Aorta (tissue), 5 donors: ENCODE measurements around the gene IL33. TPM values are rescaled to one million over a fixed set of nuclear protein-coding genes. Genes with fewer than 3 reads are reported as not detected.

Experiments
- ATAC-seq: fragments of 200-7000 bp; cut with Tn5 transposase; one replicate; pipeline ENCODE4 v1.9.1; 2022; ENCODE audit warnings: moderate library complexity; ENCODE audit not compliant: low FRiP score
- DNase-seq, 2 donors: peaks; one replicate each; pipeline ENCODE4 v3.0.0-alpha.2; 2020
- H3K27ac ChIP-seq, 2 donors: one replicate each; pipeline ENCODE4 v1.5.1; 2013; ENCODE audit warnings: low read length in 2 of 2, mild to moderate bottlenecking in 2 of 2, moderate library complexity in 2 of 2, control low read depth in 1 of 2, inconsistent platforms in 1 of 2, low read depth in 1 of 2
- H3K27me3 ChIP-seq, 2 donors: one replicate each; pipeline ENCODE4 v1.6.1; 2013; ENCODE audit warnings: control low read depth in 1 of 2, low read length in 1 of 2, mild to moderate bottlenecking in 1 of 2, moderate library complexity in 1 of 2; ENCODE audit not compliant: insufficient read depth in 2 of 2, control insufficient read depth in 1 of 2
- H3K36me3 ChIP-seq, 2 donors: one replicate each; pipeline ENCODE4 v1.6.1; 2013; ENCODE audit warnings: control low read depth in 1 of 2, low read length in 1 of 2, mild to moderate bottlenecking in 1 of 2; ENCODE audit not compliant: insufficient read depth in 2 of 2, control insufficient read depth in 1 of 2
- H3K4me1 ChIP-seq, 2 donors: one replicate each; pipeline ENCODE4 v1.6.1; 2013; ENCODE audit warnings: low read length in 2 of 2, control low read depth in 1 of 2, mild to moderate bottlenecking in 1 of 2, moderate library complexity in 1 of 2; ENCODE audit not compliant: insufficient read depth in 2 of 2, control insufficient read depth in 1 of 2
- H3K4me3 ChIP-seq, 2 donors: one replicate each; pipeline ENCODE4 v1.5.1; 2013; ENCODE audit warnings: low read length in 2 of 2, control low read depth in 1 of 2, mild to moderate bottlenecking in 1 of 2
- H3K9me3 ChIP-seq: one replicate; pipeline ENCODE4 v1.6.1; 2013; ENCODE audit warnings: mild to moderate bottlenecking, low read length; ENCODE audit not compliant: control insufficient read depth
- WGBS, 2 donors: extraction: QIAGEN DNeasy Blood & Tissue Kit; methylation state at CpG; one replicate each; pipeline ENCODE4 v1.1.7; 2013; 5-methylcytosine and 5-hydroxymethylcytosine counted together
- intact Hi-C, 2 donors: fragments of 100-400 bp; cut with DNase I; formaldehyde crosslinking; loops; one replicate each; pipeline versions ENCODE4 v1.14.2 to v1.15.0; 2022
- polyA plus RNA-seq, 2 donors: library from polyadenylated mRNA; stranded (reverse); fragments of 200-250 nt; gene quantifications; one replicate each; pipeline ENCODE4 v1.2.3, GENCODE V29; 2013
- total RNA-seq, 2 donors: library from RNA; stranded (reverse); fragmentation: NEBNext Ultra II Directional; extraction: Animal tissue kit (Norgen Biotek cat#: 25700); gene quantifications; one replicate each; pipeline ENCODE4 v1.2.1, GENCODE V29; 2021
- donor health status: healthy with polysubstance abuse.
- donor health status: Bipolar disorder and iron deficiency.
- donor health status: DM: no; HTN: no; CAD: no.
- donor health status: DM: no; HTN: no; CAD: no.
- donor health status: DM: yes; HTN: yes; CAD: no.

IL33 gene
- total and polyA plus RNA-seq, 4 donors: 53.0 to 178 (median 103) TPM

DNA sequence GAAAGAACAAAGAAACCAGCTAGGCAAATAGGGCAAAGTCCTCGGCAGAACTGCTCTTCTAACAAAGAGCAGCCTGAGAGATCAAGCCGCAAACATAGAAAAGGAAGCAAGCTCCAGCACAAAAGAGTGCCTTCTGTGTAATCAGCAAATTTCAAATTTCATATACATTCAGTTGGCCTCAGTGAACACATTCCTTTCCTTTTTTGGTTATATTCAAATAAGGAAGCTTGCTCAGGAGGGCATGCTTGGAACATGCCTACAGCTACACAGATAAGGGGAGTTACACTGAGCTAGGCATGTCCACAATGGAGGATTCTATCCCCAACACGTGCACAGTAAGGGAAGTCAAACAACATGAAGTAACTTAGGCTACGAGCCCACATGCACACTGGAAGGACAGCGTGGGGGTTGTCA is 23.4 kb downstream of the IL33 start:
- 43 to 53% methylated on average over 5 of the region's 5 CpGs for WGBS, 2 donors
- Histone ChIP-seq H3K4me3 (no peak overlapping the region), H3K4me1 (peaks cover 0 to 2% of the 10 kb centered on the region in 2 donors), H3K36me3 (no peaks in the 10 kb centered on the region), H3K9me3 (no peaks in the 10 kb centered on the region), H3K27ac (no peak overlapping the region), H3K27me3 (peaks cover 0 to 1% of the 10 kb centered on the region in 2 donors)
- DNase-seq: no peak
- intact Hi-C loops: no loop called here
- no peak for ATAC-seq

DNA sequence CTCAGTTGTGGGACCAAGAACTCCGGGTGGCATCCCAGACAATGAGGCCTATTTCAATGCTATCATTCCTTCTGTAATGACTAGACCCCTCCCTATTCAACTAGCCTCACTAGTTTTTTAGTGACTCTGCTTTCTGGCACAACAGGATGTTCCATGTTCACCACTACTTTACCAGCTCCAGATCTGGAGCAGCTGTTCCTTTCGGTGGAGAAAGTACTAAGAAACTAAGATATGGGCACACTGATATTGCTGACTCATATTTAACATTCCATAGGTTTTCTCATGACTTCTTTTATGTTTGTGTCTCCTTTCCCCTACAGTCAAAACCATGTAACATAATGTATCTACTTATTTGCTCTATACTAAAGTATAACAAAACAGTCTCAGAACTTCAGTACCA is 24.1 kb downstream of the IL33 start:
- Histone ChIP-seq H3K4me3 (no peak overlapping the region), H3K27me3 (peaks cover 0 to 1% of the 10 kb centered on the region in 2 donors), H3K4me1 (no peaks in the 10 kb centered on the region), H3K27ac (no peak overlapping the region), H3K36me3 (no peaks in the 10 kb centered on the region), H3K9me3 (no peaks in the 10 kb centered on the region)
- DNase-seq (no peak), ATAC-seq (no peak)
- intact Hi-C loops: no loop called here
- 55 to 59% methylated on average over 2 of the region's 2 CpGs for WGBS, 2 donors

DNA sequence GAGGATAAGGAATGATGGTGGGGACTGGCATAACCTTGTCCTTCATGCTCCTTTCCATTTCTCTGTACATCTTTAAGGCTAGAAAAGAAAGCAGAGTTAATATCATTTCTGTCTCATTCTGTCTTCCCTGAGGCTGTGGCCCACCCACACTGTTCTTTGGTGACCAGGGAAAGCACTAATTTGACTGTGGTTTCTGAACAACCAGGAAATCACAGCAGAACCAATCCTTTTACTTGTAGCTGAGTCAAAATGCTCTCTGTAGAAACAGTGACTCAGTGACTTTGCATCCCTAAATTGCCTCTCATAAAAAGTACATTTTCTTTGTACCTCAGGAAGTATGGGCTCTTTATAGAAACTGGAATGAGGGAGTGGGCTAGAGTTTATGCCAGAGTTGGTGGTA is 28.1 kb downstream of the IL33 start:
- Histone ChIP-seq H3K27me3 (no peaks in the 10 kb centered on the region), H3K27ac (no peak overlapping the region), H3K36me3 (no peaks in the 10 kb centered on the region), H3K4me3 (no peak overlapping the region), H3K9me3 (no peaks in the 10 kb centered on the region), H3K4me1 (no peaks in the 10 kb centered on the region)
- ATAC-seq (no peak), DNase-seq (no peak)
- intact Hi-C loops: no loop called here

DNA sequence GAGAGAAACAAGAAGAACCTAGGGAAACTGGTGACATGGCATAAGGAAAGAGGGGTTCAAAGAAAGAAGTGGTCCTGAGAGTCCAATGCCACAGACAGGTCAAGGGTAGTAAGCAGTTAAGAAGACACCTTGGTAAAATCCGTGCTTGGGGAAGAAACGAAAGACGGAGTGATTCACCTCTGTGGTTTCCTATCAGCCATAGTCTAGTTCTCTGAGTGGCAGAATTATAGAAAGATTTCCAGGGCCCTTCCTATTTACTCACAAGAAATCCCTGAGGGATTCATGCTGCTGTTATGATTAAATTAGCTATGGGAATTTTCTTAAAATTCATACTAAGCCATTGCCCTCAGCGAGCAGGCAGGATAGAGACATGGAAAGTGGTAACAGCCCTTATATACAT is 31.7 kb downstream of the IL33 start:
- DNase-seq (no peak), ATAC-seq (no peak)
- Histone ChIP-seq H3K27ac (no peak overlapping the region), H3K4me1 (no peaks in the 10 kb centered on the region), H3K9me3 (no peaks in the 10 kb centered on the region), H3K36me3 (no peaks in the 10 kb centered on the region), H3K4me3 (no peak overlapping the region), H3K27me3 (no peaks in the 10 kb centered on the region)
- WGBS, 2 donors: 45 to 61% methylated on average over 4 of the region's 4 CpGs
- intact Hi-C loops: no loop called here

DNA sequence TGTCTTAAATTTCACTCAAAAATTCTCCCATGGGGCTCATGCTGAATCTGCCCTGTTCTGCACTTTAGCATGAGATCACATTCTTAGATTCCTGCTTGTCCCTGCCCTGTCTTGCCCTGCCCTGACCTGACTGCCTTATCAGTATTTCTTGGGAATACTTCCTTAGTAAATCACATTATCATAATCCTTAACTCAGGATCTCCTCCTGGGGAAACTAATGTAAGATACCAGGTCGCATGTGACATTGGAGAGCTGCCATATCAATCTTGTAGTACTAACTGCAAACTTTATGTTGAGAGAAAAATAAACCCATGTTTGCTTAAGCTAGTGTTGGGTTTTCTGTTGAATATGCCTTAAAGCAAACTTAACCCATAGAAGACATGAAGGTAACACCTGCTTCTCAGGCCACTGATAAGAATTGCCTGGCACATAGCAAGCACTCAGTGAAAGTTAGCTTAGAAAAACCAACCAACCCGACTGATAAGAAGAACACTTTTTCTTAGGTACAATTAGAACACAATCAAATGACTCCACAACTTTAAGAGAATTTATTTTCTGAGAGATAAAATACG is 53.3 kb downstream of the IL33 start:
- ATAC-seq (no peak), DNase-seq (no peak)
- Histone ChIP-seq H3K4me3 (no peak overlapping the region), H3K27ac (no peak overlapping the region), H3K27me3 (no peaks in the 10 kb centered on the region), H3K4me1 (peaks cover 2 to 9% of the 10 kb centered on the region in 2 donors), H3K9me3 (no peaks in the 10 kb centered on the region), H3K36me3 (no peaks in the 10 kb centered on the region)
- 36 to 39% methylated on average over 3 of the region's 3 CpGs for WGBS, 2 donors
- intact Hi-C loops: no loop called here

DNA sequence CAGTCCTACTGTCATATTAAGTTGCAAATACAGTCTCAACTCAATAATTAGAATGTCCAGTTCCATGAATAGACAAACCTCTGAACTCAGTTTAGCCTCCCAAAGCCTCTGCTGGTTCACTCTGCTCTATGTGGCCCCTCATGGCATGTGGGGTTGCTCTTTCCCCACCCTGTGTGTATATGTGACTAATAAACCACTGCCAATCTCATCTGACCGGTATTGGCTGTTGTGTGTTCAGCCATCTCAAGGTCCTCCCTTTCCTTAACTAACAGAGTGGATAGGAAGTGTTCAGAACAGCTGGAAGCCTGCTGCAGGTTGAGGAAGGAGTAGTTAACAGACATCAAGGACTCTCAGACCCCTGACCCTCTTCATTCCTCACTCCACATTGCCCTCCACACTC is 55.3 kb downstream of the IL33 start:
- Histone ChIP-seq H3K9me3 (no peaks in the 10 kb centered on the region), H3K36me3 (no peaks in the 10 kb centered on the region), H3K27me3 (no peaks in the 10 kb centered on the region), H3K27ac (no peak overlapping the region), H3K4me3 (no peak overlapping the region), H3K4me1 (peaks cover 2 to 9% of the 10 kb centered on the region in 2 donors)
- ATAC-seq (no peak), DNase-seq (no peak)
- WGBS, 2 donors: 80 to 82% methylated on average over 1 of the region's 1 CpG
- intact Hi-C loops: no loop called here

DNA sequence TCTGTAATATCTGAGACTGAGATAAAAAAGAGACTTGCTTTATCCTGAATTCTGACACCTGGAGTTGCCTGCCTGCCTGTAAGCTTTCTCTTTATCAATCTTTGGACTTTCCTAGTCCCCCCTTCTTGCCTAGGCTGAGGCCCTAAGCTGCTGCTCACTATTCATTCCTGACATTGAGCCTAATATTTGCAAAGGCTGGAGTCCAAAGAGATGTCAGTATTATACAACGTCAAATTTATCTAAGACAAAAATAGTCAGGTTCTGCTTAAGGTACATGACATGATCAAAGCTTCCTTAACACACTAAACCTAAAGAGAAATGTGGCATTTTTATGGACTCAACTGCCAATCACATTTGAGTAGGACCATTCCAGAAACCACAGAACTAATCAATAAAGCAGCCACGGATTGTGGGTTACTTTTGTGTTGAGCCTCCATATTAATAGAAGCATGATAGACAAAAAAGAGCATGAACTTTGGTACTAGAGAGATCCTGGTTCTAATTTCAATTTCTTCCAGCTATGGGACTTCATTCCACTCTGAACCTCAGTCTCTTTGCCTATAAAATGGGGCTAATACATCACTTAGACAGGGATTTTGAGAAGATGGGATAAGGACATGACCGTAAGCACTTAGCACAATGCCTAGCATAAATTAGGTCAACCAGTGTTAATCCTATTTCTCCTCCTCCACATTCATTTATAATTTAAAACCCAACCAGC is 56.1 kb downstream of the IL33 start:
- no peak for ATAC-seq
- intact Hi-C loops: no loop called here

DNA sequence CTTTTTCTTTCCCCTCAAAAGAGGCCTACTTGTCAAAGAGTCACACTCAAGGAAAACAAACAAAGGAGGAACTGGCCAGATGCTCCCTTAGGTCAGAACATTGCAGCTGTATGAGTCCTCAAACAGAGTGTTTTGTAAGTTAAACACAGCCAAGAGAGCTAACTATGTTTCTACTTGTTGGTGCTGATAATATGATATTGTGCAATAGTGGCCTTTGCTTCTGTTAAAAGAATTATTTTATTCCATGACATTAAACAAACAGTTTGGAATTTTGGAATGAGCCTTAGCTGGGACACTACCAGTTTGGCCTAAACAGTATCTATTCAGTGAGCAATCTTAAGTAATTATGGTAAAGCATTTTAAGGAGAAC is 56.6 kb downstream of the IL33 start:
- no peak for DNase-seq
- Histone ChIP-seq H3K4me3 (no peak overlapping the region), H3K27ac (no peak overlapping the region), H3K9me3 (no peaks in the 10 kb centered on the region), H3K27me3 (no peaks in the 10 kb centered on the region), H3K4me1 (peaks cover 2 to 9% of the 10 kb centered on the region in 2 donors), H3K36me3 (no peaks in the 10 kb centered on the region)
- ATAC-seq: peak; percentile 93
- intact Hi-C loops: no loop called here

More for the DNA sequence above, 56.1 kb downstream of the IL33 start:
- Histone ChIP-seq H3K36me3 (no peaks in the 10 kb centered on the region), H3K9me3 (no peaks in the 10 kb centered on the region), H3K27ac (peak overlapping the region in 1 of 2 donors; percentile 76), H3K27me3 (no peaks in the 10 kb centered on the region), H3K4me1 (peaks cover 2 to 9% of the 10 kb centered on the region in 2 donors), H3K4me3 (no peak overlapping the region)
- WGBS, 2 donors: 44 to 53% methylated on average over 3 of the region's 3 CpGs
- no peak for DNase-seq

DNA sequence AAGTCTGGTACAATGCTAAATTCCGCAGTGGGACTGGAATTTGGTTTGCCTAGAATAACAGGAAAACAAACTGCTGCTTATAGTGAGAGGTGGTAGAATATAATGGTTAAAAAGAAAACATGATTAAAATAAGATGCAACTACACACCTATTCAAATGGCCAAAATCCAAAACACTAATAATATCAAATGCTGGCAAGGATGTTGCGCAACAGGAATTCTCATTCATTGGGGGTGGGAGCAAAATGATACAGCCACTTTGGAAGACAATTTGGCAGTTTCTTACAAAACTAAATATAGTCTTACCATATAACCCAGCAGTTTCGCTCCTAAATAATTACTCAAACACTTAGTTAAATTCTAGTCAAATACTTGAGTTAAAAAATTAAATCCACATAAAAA is 61.8 kb downstream of the IL33 start:
- H3K4me1 ChIP-seq: peaks cover 0 to 2% of the 10 kb centered on the region in 2 donors
- 64 to 80% methylated on average over 3 of the region's 3 CpGs for WGBS, 2 donors
- no peaks in the 10 kb centered on the region for H3K9me3 ChIP-seq
- H3K4me3 ChIP-seq: no peak overlapping the region
- intact Hi-C loops: no loop called here
- no peak for DNase-seq
- no peaks in the 10 kb centered on the region for H3K27me3 ChIP-seq
- H3K36me3 ChIP-seq: no peaks in the 10 kb centered on the region
- ATAC-seq: no peak
- no peak overlapping the region for H3K27ac ChIP-seq
